H9 (cell line): ENCODE measurements around the gene RNASE7. TPM values are rescaled to one million over a fixed set of nuclear protein-coding genes. Genes with fewer than 3 reads are reported as not detected.

Source experiments
- DNase-seq: peaks from one replicate; pipeline ENCODE4 v3.0.0-alpha.2; 2017
- H2AFZ ChIP-seq: one replicate; pipeline ENCODE4 v1.6.1; 2013; ENCODE audit warnings: mild to moderate bottlenecking, low read length, control low read depth, moderate library complexity
- H2AK5ac ChIP-seq: 2 replicates; pipeline ENCODE4 v1.6.1; 2013; ENCODE audit warnings: low read length, control low read depth, mixed read lengths; ENCODE audit not compliant: insufficient read length
- H2BK120ac ChIP-seq: one replicate; pipeline ENCODE4 v1.6.1; 2013; ENCODE audit warnings: low read depth, mild to moderate bottlenecking, low read length, control low read depth, inconsistent platforms; ENCODE audit not compliant: poor library complexity, severe bottlenecking
- H2BK12ac ChIP-seq: 2 replicates; pipeline ENCODE4 v1.6.1; 2013; ENCODE audit warnings: low read length, control low read depth, mixed read lengths, low read depth; ENCODE audit not compliant: insufficient read length
- H2BK15ac ChIP-seq: 2 replicates; pipeline ENCODE4 v1.6.1; 2013; ENCODE audit warnings: low read depth, low read length, control low read depth
- H2BK20ac ChIP-seq: one replicate; pipeline ENCODE4 v1.6.1; 2013; ENCODE audit warnings: low read depth, mild to moderate bottlenecking, low read length, control low read depth, inconsistent platforms; ENCODE audit not compliant: poor library complexity, severe bottlenecking
- H2BK5ac ChIP-seq: 2 replicates; pipeline ENCODE4 v1.6.1; 2013; ENCODE audit warnings: low read length, control low read depth, mixed read lengths; ENCODE audit not compliant: insufficient read length
- H3K14ac ChIP-seq: 2 replicates; pipeline ENCODE4 v1.6.1; 2013; ENCODE audit warnings: low read length, control low read depth; ENCODE audit not compliant: insufficient read depth
- H3K18ac ChIP-seq: 2 replicates; pipeline ENCODE4 v1.6.1; 2013; ENCODE audit warnings: low read depth, mild to moderate bottlenecking, mixed read lengths, low read length, control low read depth; ENCODE audit not compliant: insufficient read length
- H3K23ac ChIP-seq: 2 replicates; pipeline ENCODE4 v1.6.1; 2013; ENCODE audit warnings: low read length, control low read depth, mixed read lengths, low read depth; ENCODE audit not compliant: insufficient read length
- H3K23me2 ChIP-seq: 2 replicates; pipeline ENCODE4 v1.6.1; 2013; ENCODE audit warnings: low read depth, mild to moderate bottlenecking, mixed read lengths, low read length, control low read depth; ENCODE audit not compliant: insufficient read length, poor library complexity, severe bottlenecking
- H3K27ac ChIP-seq: 2 replicates; pipeline ENCODE4 v1.5.1; 2013; ENCODE audit warnings: low read length, control low read depth, mixed read lengths, low read depth; ENCODE audit not compliant: insufficient read length
- H3K27me3 ChIP-seq: 2 replicates; pipeline ENCODE4 v1.6.1; 2013; ENCODE audit warnings: low read length, control low read depth, inconsistent platforms; ENCODE audit not compliant: insufficient read depth
- H3K4ac ChIP-seq: 2 replicates; pipeline ENCODE4 v1.6.1; 2013; ENCODE audit warnings: low read depth, mild to moderate bottlenecking, control low read depth, inconsistent platforms, low read length, moderate library complexity
- H3K4me1 ChIP-seq: 2 replicates; pipeline ENCODE4 v1.6.1; 2013; ENCODE audit warnings: low read length, control low read depth, inconsistent platforms; ENCODE audit not compliant: insufficient read depth
- H3K4me2 ChIP-seq: 2 replicates; pipeline ENCODE4 v1.6.1; 2013; ENCODE audit warnings: low read length, control low read depth, mixed read lengths; ENCODE audit not compliant: insufficient read length, insufficient read depth
- H3K56ac ChIP-seq: 2 replicates; pipeline ENCODE4 v1.6.1; 2013; ENCODE audit warnings: low read depth, mild to moderate bottlenecking, mixed read lengths, low read length, control low read depth; ENCODE audit not compliant: insufficient read length
- H3K79me1 ChIP-seq: 2 replicates; pipeline ENCODE4 v1.6.1; 2013; ENCODE audit warnings: low read depth, mild to moderate bottlenecking, moderate library complexity, low read length, control low read depth, inconsistent platforms; ENCODE audit not compliant: insufficient read depth, poor library complexity, severe bottlenecking
- H3K79me2 ChIP-seq: 2 replicates; pipeline ENCODE4 v1.6.1; 2013; ENCODE audit warnings: low read length, control low read depth, inconsistent platforms; ENCODE audit not compliant: insufficient read depth
- H3K9ac ChIP-seq: 2 replicates; pipeline ENCODE4 v1.6.1; 2013; ENCODE audit warnings: low read length, control low read depth, mixed read lengths; ENCODE audit not compliant: insufficient read length; ENCODE audit errors: extremely low read depth
- H3K9me3 ChIP-seq: one replicate; pipeline ENCODE4 v1.6.1; 2013; ENCODE audit warnings: low read depth, low read length, inconsistent platforms; ENCODE audit not compliant: control insufficient read depth
- H3T11ph ChIP-seq: one replicate; pipeline ENCODE4 v1.6.1; 2013; ENCODE audit warnings: mild to moderate bottlenecking, low read length, control low read depth, inconsistent platforms
- H4K20me1 ChIP-seq: one replicate; pipeline ENCODE4 v1.6.1; 2013; ENCODE audit not compliant: control insufficient read depth, insufficient read length, insufficient read depth
- H4K5ac ChIP-seq: 2 replicates; pipeline ENCODE4 v1.6.1; 2013; ENCODE audit warnings: low read depth, mild to moderate bottlenecking, mixed read lengths, low read length, control low read depth; ENCODE audit not compliant: insufficient read length
- H4K8ac ChIP-seq: replicated peaks from 2 replicates; pipeline ENCODE4 v1.6.1; 2013; ENCODE audit warnings: low read length, control low read depth, mixed read lengths, low read depth; ENCODE audit not compliant: insufficient read length
- H4K91ac ChIP-seq: 2 replicates; pipeline ENCODE4 v1.6.1; 2013; ENCODE audit warnings: low read depth, mild to moderate bottlenecking, moderate library complexity, mixed read lengths, low read length, control low read depth; ENCODE audit not compliant: insufficient read length
- H3K27ac Mint-ChIP-seq, 3 experiments: 2 replicates in 2 of 3; 3 replicates in 1 of 3; pipeline ENCODE4 v1.8.0; 2020 to 2021; ENCODE audit warnings: mixed read lengths in 3 of 3, mild to moderate bottlenecking in 1 of 3, moderate library complexity in 1 of 3
- H3K27me3 Mint-ChIP-seq: 2 replicates; pipeline ENCODE4 v1.8.0; 2021; ENCODE audit warnings: low read depth, mild to moderate bottlenecking, moderate library complexity, mixed read lengths
- H3K36me3 Mint-ChIP-seq, 3 experiments: 2 replicates in 2 of 3; 3 replicates in 1 of 3; pipeline ENCODE4 v1.8.0; 2020 to 2021; ENCODE audit warnings: low read depth in 3 of 3, mixed read lengths in 3 of 3; ENCODE audit not compliant: insufficient read depth in 1 of 3
- H3K4me1 Mint-ChIP-seq, 2 experiments: 2 replicates each; pipeline ENCODE4 v1.8.0; 2020; ENCODE audit warnings: mixed read lengths in 2 of 2
- H3K4me3 Mint-ChIP-seq, 2 experiments: 2 replicates in 1 of 2; 3 replicates in 1 of 2; pipeline ENCODE4 v1.8.0; 2020 to 2021; ENCODE audit warnings: mild to moderate bottlenecking in 2 of 2, mixed read lengths in 2 of 2, moderate library complexity in 1 of 2
- H3K9me3 Mint-ChIP-seq, 2 experiments: 2 replicates in 1 of 2; 3 replicates in 1 of 2; pipeline ENCODE4 v1.8.0; 2020; ENCODE audit warnings: mild to moderate bottlenecking in 2 of 2, mixed read lengths in 2 of 2, moderate library complexity in 1 of 2
- CTCF ChIP-seq: fragments of 200-600 bp; sonication (generic); conservative IDR thresholded peaks from 3 replicates; pipeline ENCODE4 v1.8.0; 2021; ENCODE audit warnings: antibody characterized with exemption, mild to moderate bottlenecking
- WGBS: extraction: QIAGEN DNeasy Blood & Tissue Kit; methylation state at CpG from one replicate; pipeline ENCODE4 v1.1.7; 2013; ENCODE audit warnings: missing lambda C conversion rate, low lambda C conversion rate, mixed read lengths; ENCODE audit not compliant: insufficient read length; ENCODE audit errors: extremely low coverage; 5-methylcytosine and 5-hydroxymethylcytosine counted together
- total RNA-seq: library from RNA; stranded (reverse); gene quantifications from 2 replicates; pipeline ENCODE4 v1.2.1, GENCODE V29; 2021

RNASE7 gene
- total RNA-seq, 1 experiment from 2014 or later: not detected

GRCh38 chr14:21074398-21075272, 32.5 kb downstream of the RNASE7 start:
- H3K4me3 Mint-ChIP-seq: no peak overlapping the region

More at GRCh38 chr14:21074398-21075272, 32.5 kb downstream of the RNASE7 start:
- Histone ChIP-seq H3K14ac (no peak overlapping the region), H4K91ac (no peak overlapping the region), H3T11ph (no peak overlapping the region), H3K18ac (no peak overlapping the region), H3K27me3 (no peaks in the 10 kb centered on the region), H3K27ac (no peak overlapping the region), H3K23me2 (peaks cover 19% of the 10 kb centered on the region), H3K4ac (no peak overlapping the region), H3K56ac (no peak overlapping the region), H2BK15ac (no peak overlapping the region), H2AFZ (no peak overlapping the region), H2BK120ac (no peak overlapping the region), H3K23ac (no peak overlapping the region), H3K9ac (no peak overlapping the region), H3K4me1 (peaks cover 4% of the 10 kb centered on the region; the same call in 1 of the 2 replicates), H2AK5ac (no peak overlapping the region), H3K9me3 (no peaks in the 10 kb centered on the region), H3K4me2 (no peak overlapping the region), H4K5ac (no peak overlapping the region), H2BK20ac (no peak overlapping the region), H4K8ac (no peak overlapping the region), H3K79me1 (no peaks in the 10 kb centered on the region), H2BK5ac (no peak overlapping the region), H2BK12ac (no peak overlapping the region), H4K20me1 (no peaks in the 10 kb centered on the region), H3K79me2 (no peaks in the 10 kb centered on the region)
- peaks cover 47 to 74% (median 69%) of the 10 kb centered on the region in 3 experiments for H3K36me3 Mint-ChIP-seq
- WGBS: no CpG with 5 or more reads among the region's 26 CpGs
- DNase-seq: no peak
- H3K27ac Mint-ChIP-seq: no peak overlapping the region
- H3K27me3 Mint-ChIP-seq: no peaks in the 10 kb centered on the region; the same call in 1 of the 2 replicates
- peaks cover 15 to 16% of the 10 kb centered on the region in 2 experiments for H3K4me1 Mint-ChIP-seq
- TF ChIP-seq CTCF: no peak
- H3K9me3 Mint-ChIP-seq: no peaks in the 10 kb centered on the region
